ENCODE measurements around the gene CRELD2. TPM values are rescaled to one million over a fixed set of nuclear protein-coding genes. Genes with fewer than 3 reads are reported as not detected.

The CRELD2 gene
- total RNA-seq, 1 donor from 2014 or later = 42.7 TPM

DNA sequence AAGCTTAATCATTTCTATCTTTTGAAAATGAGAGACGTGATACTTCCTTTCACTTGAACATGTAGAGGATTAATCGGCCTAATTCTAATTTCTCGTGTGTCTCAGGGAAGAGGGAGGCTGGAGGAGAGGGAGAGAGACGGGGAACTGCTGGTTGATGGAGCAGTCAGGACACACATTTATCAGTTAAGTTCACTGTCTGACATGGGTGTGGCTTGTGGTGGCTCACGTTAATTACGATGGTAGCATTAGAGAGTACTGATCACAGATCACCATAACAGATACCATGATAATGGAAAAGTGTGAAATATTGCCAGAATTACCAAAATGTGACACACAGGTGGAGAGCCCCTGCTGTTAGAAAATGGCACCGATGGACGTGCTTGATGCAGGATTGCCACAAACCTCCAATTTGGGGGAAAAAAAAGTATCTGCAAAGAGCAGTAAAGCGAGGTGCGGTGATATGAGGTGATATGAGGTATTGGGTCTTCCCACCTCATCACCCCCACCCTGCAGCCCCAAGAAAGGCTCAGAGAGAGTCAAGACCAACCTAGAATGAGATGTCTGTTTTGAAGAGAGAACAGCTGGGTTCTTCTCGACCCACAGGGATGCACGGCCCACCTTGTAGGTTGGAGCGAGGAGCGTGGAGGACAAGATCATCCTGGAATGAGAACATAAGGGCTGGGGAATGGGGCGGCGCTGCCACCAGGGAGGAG, 45.0 kb upstream of the CRELD2 start:
- H3K4me1 ChIP-seq = no peaks in the 10 kb centered on the region
- no peaks in the 10 kb centered on the region for H3K36me3 ChIP-seq
- TF ChIP-seq, protein P1, sequence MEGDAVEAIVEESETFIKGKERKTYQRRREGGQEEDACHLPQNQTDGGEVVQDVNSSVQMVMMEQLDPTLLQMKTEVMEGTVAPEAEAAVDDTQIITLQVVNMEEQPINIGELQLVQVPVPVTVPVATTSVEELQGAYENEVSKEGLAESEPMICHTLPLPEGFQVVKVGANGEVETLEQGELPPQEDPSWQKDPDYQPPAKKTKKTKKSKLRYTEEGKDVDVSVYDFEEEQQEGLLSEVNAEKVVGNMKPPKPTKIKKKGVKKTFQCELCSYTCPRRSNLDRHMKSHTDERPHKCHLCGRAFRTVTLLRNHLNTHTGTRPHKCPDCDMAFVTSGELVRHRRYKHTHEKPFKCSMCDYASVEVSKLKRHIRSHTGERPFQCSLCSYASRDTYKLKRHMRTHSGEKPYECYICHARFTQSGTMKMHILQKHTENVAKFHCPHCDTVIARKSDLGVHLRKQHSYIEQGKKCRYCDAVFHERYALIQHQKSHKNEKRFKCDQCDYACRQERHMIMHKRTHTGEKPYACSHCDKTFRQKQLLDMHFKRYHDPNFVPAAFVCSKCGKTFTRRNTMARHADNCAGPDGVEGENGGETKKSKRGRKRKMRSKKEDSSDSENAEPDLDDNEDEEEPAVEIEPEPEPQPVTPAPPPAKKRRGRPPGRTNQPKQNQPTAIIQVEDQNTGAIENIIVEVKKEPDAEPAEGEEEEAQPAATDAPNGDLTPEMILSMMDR (IDR thresholded peaks at IDR 0.05) = no peak
- no peak overlapping the region for H3K4me3 ChIP-seq
- H3K9me3 ChIP-seq = peaks cover 6% of the 10 kb centered on the region
- DNase-seq = no peak
- ATAC-seq = no peak
- intact Hi-C loops (cut with DNase I) = no loop called here
- H3K27me3 ChIP-seq (ENCODE audit: low read depth) = no peaks in the 10 kb centered on the region
- no peak overlapping the region for H3K27ac ChIP-seq

- Histone ChIP-seq H3K4me3 (no peak overlapping the region), H3K9me3 (no peaks in the 10 kb centered on the region), H3K4me1 (no peaks in the 10 kb centered on the region), H3K36me3 (no peaks in the 10 kb centered on the region), H3K27me3 (ENCODE audit: low read depth) (no peaks in the 10 kb centered on the region), H3K27ac (no peak overlapping the region)
- TF ChIP-seq, protein P1 (IDR thresholded peaks at IDR 0.05) = no peak
- DNase-seq = no peak
- intact Hi-C loops (cut with DNase I) = no loop called here
- ATAC-seq = no peak
Measured at GRCh38 chr22:49877642-49878041, 40.8 kb upstream of the CRELD2 start.

GRCh38 chr22:49878206-49878605, 40.2 kb upstream of the CRELD2 start:
- H3K4me1 ChIP-seq = no peaks in the 10 kb centered on the region
- intact Hi-C loops (cut with DNase I) = no loop called here
- no peaks in the 10 kb centered on the region for H3K9me3 ChIP-seq
- no peak overlapping the region for H3K4me3 ChIP-seq
- DNase-seq (no peak), ATAC-seq (no peak)
- H3K27ac ChIP-seq = no peak overlapping the region
- H3K27me3 ChIP-seq (ENCODE audit: low read depth) = no peaks in the 10 kb centered on the region
- H3K36me3 ChIP-seq = peaks cover under 1% of the 10 kb centered on the region
- TF ChIP-seq, protein P1 (IDR thresholded peaks at IDR 0.05) = no peak

DNA sequence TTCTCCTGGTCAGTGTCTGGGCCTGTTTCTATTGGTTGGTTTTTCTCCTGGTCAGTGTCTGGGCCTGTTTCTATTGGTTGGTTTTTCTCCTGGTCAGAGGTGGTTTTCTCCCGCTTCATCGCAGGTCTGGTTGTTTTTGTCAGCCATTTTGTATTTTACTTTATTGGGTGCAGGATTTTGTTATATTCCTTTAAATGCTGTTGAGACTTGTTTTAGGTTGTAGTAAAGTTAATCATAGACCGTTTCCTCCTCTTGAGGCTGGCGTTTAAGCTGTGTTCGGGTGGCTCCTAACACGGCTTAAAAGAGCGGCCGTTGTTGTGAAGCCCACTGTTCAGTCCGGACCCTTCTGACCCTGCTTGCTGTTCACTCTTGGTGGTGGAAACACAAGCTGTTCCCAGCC, 38.6 kb upstream of the CRELD2 start:
- H3K27me3 ChIP-seq (ENCODE audit: low read depth) = no peaks in the 10 kb centered on the region
- no peaks in the 10 kb centered on the region for H3K9me3 ChIP-seq
- DNase-seq = no peak
- TF ChIP-seq, protein P1 (IDR thresholded peaks at IDR 0.05) = no peak
- H3K4me1 ChIP-seq = no peaks in the 10 kb centered on the region
- no peak overlapping the region for H3K4me3 ChIP-seq
- H3K36me3 ChIP-seq = peaks cover 18% of the 10 kb centered on the region
- no peak overlapping the region for H3K27ac ChIP-seq
- no peak for ATAC-seq
- intact Hi-C loops (cut with DNase I) = no loop called here

- no peak overlapping the region for H3K4me3 ChIP-seq
- ATAC-seq = no peak
- no peaks in the 10 kb centered on the region for H3K4me1 ChIP-seq
- no peak overlapping the region for H3K27ac ChIP-seq
- no peak for DNase-seq
- H3K36me3 ChIP-seq = peaks cover 22% of the 10 kb centered on the region
- H3K27me3 ChIP-seq (ENCODE audit: low read depth) = no peaks in the 10 kb centered on the region
- intact Hi-C loops (cut with DNase I) = no loop called here
- TF ChIP-seq, protein P1 (IDR thresholded peaks at IDR 0.05) = no peak
- H3K9me3 ChIP-seq = no peaks in the 10 kb centered on the region
Measured at GRCh38 chr22:49880281-49880680, 38.2 kb upstream of the CRELD2 start.

Measured in lower lobe of right lung (tissue), 2 donors.